ENCODE measurements around the gene MYO1E.

The MYO1E gene

GRCh38 chr15:59373215-59373614 is 544 bp upstream of the MYO1E start:
- peak overlapping the region; percentile 86 for H3K4me3 ChIP-seq (replicated peaks; ENCODE audit: low read depth, low read length)
- TF ChIP-seq CTCF (IDR thresholded peaks at IDR 0.05; ENCODE audit: low read length, missing control alignments): no peak
- no peak for DNase-seq (ENCODE audit: low read depth)

GRCh38 chr15:59371458-59372351 is 966 bp downstream of the MYO1E start:
- H3K4me3 ChIP-seq (replicated peaks; ENCODE audit: low read depth, low read length): peak overlapping the region; percentile 86
- peak; percentile 30 for DNase-seq (ENCODE audit: low read depth)
- no peak for TF ChIP-seq CTCF (IDR thresholded peaks at IDR 0.05; ENCODE audit: low read length, missing control alignments)

GRCh38 chr15:59369597-59369996 is 3.1 kb downstream of the MYO1E start:
- no peak overlapping the region for H3K4me3 ChIP-seq (replicated peaks; ENCODE audit: low read depth, low read length)
- no peak for DNase-seq (ENCODE audit: low read depth)

GRCh38 chr15:59367022-59367451 is 5.6 kb downstream of the MYO1E start:
- no peak overlapping the region for H3K4me3 ChIP-seq (replicated peaks; ENCODE audit: low read depth, low read length)
- TF ChIP-seq CTCF (IDR thresholded peaks at IDR 0.05; ENCODE audit: low read length, missing control alignments): no peak
- peak; percentile 38 for DNase-seq (ENCODE audit: low read depth)

More at GRCh38 chr15:59369597-59369996, 3.1 kb downstream of the MYO1E start:
- no peak for TF ChIP-seq CTCF (IDR thresholded peaks at IDR 0.05; ENCODE audit: low read length, missing control alignments)

GRCh38 chr15:59366333-59367021 is 6.2 kb downstream of the MYO1E start:
- H3K4me3 ChIP-seq (replicated peaks; ENCODE audit: low read depth, low read length): no peak overlapping the region
- peak; percentile 68 for DNase-seq (ENCODE audit: low read depth)
- TF ChIP-seq CTCF (IDR thresholded peaks at IDR 0.05; ENCODE audit: low read length, missing control alignments): no peak

- peak; percentile 34 for DNase-seq (ENCODE audit: low read depth)
- no peak overlapping the region for H3K4me3 ChIP-seq (replicated peaks; ENCODE audit: low read depth, low read length)
- no peak for TF ChIP-seq CTCF (IDR thresholded peaks at IDR 0.05; ENCODE audit: low read length, missing control alignments)
Measured at GRCh38 chr15:59364248-59364647, 8.4 kb downstream of the MYO1E start.
